IPS-NIHi7 (cell line): ENCODE results near the gene ASCC3.

Source experiments
- DNase-seq: peaks from one replicate; pipeline ENCODE4 v3.0.0; 2012; ENCODE audit warnings: mixed read lengths; ENCODE audit errors: extremely low spot score

ASCC3 gene

GRCh38 chr6:100730001-100730980 is 150.8 kb downstream of the ASCC3 start:
- no peak for DNase-seq

GRCh38 chr6:100726666-100727065 is 154.5 kb downstream of the ASCC3 start:
- DNase-seq, result no peak

- DNase-seq, result no peak
Observed at GRCh38 chr6:100724696-100725095, 156.4 kb downstream of the ASCC3 start.

DNA sequence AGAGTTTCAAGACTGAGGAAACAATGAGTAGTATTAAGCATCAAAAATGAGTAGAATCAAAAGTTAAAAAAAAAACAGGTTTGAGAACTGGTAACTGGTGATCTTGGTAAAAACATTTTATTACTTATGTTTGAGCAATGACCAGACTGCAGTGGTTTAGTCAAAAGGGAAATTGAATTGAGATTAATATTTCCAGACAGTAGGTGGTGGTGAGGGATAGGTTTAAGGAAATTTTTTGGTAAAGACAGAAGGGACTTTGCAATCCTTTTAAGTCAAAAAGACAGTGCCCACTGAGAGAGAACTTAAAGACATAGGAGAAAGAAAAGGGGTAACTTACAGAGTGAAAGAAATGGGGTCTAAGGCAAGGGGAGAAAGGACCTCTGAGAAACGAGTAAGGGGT is 156.9 kb downstream of the ASCC3 start:
- no peak for DNase-seq

- DNase-seq, result no peak
Observed at GRCh38 chr6:100721256-100721655, 159.9 kb downstream of the ASCC3 start.

DNA sequence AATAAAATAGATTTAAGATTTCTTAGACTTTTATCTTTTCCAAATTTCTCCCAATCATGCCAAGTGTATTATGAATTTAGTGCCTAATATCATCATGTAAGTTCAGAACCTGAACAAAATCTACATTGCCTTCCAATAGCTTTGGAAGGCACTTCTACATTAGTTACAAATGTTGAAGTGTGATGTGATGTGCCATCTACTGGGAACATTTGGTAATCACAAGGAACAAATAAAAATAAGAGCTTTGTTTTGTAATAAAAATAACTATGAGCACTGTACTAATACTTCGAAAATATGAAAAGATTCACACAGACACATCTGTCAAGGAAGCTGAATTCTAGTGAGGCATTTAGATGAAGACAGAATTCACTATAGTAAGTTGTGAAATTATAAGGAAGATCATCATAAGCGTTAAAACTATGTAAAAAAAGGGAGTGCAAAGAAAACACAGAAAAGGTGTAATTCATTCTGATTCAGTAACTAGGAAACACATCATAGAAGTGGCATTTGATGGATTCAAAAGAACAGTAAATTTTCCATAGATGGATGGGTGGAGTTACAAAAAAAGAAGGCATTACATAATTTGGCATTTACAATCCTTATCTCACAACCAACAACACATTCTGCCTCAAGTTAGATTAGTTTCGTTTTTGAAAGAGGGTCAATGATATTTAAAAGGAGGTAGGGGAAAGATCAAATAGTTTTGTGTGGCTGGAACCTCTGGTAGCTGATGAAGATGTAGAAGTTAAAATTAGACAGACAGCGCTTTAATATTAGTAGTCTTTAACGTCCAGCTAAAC is 161.0 kb downstream of the ASCC3 start:
- no peak for DNase-seq

GRCh38 chr6:100712997-100713396 is 168.1 kb downstream of the ASCC3 start:
- no peak for DNase-seq

- no peak for DNase-seq
Observed at GRCh38 chr6:100706491-100706890, 174.6 kb downstream of the ASCC3 start.

DNA sequence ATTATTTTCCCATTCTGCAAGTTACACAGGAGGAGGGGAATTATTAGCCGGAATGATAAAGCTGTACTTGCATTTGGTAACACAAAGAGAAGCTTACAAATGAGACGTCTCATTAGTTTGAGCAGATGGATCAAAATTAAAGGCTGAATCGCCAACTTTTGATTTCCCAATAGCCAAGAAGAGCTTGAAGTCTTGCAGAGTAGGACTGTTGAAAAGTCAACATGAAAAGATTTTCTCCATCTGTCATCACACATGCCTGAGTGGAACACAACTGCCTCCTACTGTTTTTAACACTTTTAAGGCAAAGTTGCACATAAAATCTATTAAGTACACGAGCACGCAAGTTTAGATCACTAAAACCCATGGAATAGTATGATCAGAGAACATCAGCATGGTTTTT is 176.2 kb downstream of the ASCC3 start:
- no peak for DNase-seq

DNA sequence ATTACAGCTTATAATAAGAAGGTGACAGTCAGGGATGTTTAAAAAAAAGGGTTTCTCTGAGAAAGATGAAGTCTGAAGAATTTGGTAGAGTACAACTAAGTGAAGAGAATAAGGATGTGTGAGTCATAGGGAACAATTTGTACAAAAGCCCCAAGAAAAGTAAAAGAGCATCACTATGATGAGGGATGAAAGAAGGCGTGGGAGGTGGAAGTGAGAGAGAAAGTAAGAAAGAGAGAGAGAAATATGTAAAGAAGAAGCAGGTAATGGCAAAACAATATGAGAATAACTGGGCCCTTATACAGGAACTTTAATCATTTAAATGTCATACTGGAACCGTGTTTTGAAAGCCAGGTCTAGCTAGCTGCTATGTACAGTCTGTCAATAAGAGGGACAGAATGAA is 179.4 kb downstream of the ASCC3 start:
- DNase-seq, result no peak

DNA sequence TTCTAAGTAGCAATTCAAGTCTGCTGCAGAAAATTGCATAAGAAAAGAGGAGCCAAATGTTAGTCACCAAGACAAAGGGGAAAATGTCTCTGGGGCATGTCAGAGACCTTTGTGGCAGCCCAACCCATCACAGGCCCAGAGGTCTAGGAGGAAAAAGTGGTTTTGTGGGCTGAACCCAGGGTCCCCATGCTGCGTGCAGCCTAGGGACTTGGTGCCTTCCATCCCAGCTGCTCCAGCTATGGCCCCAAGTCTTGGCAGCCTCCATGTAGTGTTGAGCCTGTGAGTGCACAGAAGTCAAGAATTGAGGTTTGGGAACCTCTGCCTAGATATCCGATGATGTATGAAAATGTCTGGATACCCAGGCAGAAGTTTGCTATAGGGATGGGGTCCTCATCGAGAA is 181.1 kb downstream of the ASCC3 start:
- DNase-seq, result no peak

DNA sequence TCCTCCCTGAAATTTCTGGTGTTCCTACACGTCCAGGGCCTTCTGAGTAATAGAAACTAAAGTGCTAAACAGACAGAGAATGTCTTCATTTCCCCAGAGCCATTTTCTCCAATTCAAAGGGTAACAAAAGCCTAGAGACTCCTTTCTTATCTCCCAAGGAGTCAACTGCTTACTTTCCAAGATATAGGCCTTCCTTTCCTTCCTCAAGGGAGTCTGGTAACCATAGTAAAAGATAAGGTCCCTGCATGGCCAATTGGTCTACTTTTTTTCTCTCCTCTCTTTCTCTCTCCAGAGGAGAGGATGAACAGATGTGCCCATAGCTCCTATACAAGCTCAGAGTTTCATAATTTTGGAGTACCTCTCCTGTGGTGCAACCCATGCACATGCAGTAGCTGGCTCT is 185.7 kb downstream of the ASCC3 start:
- peak; percentile 10 for DNase-seq

- DNase-seq, result no peak
Observed at GRCh38 chr6:100693249-100693927, 187.7 kb downstream of the ASCC3 start.

- DNase-seq, result no peak
Observed at GRCh38 chr6:100691972-100692371, 189.2 kb downstream of the ASCC3 start.

DNA sequence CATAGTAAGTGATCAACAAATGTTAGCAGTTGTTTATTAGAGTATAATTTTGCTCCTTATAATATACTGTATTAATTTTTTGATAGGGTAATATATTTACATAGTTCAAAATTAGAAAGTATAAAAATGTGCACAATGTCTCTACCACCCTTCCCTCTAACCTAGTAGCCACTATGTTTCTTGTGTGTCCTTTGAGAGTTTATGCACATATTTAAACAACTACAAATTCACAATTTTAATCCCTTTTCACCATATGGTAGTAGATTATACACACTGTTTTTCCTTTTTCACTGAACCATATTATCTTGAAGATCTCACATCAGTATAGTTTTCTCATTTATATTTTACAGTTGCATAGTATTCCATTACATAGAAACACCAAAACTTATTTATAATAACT is 194.9 kb downstream of the ASCC3 start:
- no peak for DNase-seq

DNA sequence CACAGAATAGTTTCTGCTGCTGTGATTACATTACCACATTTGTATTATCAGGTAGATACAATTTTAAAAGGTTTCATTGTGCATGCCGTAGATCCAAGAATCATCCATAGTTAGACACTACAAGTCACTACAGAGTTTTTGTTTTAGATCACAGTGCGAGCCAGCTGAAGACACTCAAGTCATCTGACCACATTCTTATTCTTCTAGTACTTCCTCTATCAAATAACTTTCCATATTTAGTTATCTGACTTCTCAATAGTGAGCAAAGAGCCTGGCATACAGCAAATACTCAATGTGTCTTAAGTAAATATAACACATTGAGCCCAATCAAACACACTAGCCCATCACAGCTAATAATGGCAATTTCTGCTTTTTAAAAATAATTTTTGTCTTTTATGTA is 195.4 kb downstream of the ASCC3 start:
- DNase-seq, result no peak

DNA sequence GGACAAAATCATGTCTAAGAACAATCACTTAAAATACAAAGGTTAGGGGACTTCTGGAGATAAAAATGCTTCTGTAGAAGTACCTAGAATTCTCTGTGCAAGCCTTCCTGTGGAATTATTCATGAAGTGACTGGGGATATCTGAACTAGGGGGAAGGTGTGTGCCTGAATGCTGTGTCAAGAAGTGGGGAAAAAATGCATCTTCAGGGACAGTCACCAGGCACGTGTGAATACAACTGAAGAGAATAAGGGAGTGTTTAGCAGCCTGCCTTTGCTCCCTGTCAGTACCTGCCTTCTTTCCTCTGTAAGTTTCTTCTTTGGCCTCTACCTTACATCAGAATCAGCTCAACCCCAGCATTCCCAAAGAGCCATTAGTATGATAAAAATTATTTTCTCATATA is 201.0 kb downstream of the ASCC3 start:
- DNase-seq, result no peak

- DNase-seq, result no peak
Observed at GRCh38 chr6:100678027-100678426, 203.1 kb downstream of the ASCC3 start.

DNA sequence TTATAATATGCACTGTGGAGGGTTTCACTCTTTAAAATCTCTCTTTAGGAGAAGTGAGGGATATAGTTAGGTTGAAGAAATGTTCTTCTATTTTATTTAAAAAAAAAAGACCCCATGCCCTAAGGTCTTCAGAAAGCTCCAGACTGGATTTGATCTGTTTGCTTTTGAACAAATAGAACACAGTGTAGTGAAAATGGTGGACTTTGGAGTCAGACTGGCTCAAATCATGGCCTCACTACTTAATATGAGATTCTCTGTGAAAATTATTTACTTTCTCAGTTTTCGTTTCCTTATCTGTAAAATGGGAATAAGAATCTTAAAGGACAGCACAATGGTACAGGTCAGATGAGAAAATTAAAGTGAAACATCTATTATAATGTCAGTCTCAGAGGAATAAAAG is 203.9 kb downstream of the ASCC3 start:
- no peak for DNase-seq

- no peak for DNase-seq
Observed at GRCh38 chr6:100673641-100674040, 207.5 kb downstream of the ASCC3 start.

- DNase-seq, result no peak
Observed at GRCh38 chr6:100671740-100672139, 209.4 kb downstream of the ASCC3 start.

DNA sequence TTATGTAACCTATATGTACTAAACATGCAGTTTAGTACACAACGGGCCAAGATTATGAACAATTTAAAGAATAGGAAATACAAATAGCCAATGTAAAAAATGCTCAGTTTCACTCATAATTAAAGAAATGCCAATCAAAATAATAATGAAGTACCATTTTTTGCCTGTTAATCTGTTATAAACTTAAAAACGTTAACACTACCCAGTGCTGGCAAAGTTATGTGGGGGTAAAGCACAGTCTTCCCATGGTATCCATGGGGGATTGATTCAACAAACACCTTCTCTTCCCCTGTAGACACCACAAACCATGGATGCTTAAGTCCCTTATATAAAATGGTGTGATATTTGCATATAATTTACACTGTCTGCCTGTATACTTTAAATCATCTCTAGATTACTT is 211.1 kb downstream of the ASCC3 start:
- no peak for DNase-seq
